ENCODE results near the gene C1QB. TPM values are rescaled to one million over a fixed set of nuclear protein-coding genes. Genes with fewer than 3 reads are reported as not detected.
"Not testable (repeated sequence)": the region's sequence is repeated elsewhere in the genome, so short reads cannot be mapped to it uniquely, and the experiment has no call there.

The C1QB gene
- total RNA-seq, 1 donor from 2014 or later = 531 TPM

GRCh38 chr1:22691031-22691753, 38.2 kb downstream of the C1QB start:
- DNase-seq (ENCODE audit: low spot score) = no peak

GRCh38 chr1:22694172-22694571, 41.1 kb downstream of the C1QB start:
- DNase-seq (ENCODE audit: low spot score) = no peak

- DNase-seq (ENCODE audit: low spot score) = no peak
Observed at GRCh38 chr1:22696610-22697009, 43.6 kb downstream of the C1QB start.

GRCh38 chr1:22697980-22698379, 44.9 kb downstream of the C1QB start:
- DNase-seq (ENCODE audit: low spot score) = no peak

- DNase-seq (ENCODE audit: low spot score) = no peak
Observed at GRCh38 chr1:22699681-22700520, 46.9 kb downstream of the C1QB start.

GRCh38 chr1:22702296-22703085, 49.5 kb downstream of the C1QB start:
- DNase-seq (ENCODE audit: low spot score) = no peak

- no peak for DNase-seq (ENCODE audit: low spot score)
Observed at GRCh38 chr1:22704440-22705067, 51.5 kb downstream of the C1QB start.

GRCh38 chr1:22705586-22705985, 52.5 kb downstream of the C1QB start:
- no peak for DNase-seq (ENCODE audit: low spot score)

GRCh38 chr1:22706100-22706499, 53.1 kb downstream of the C1QB start:
- DNase-seq (ENCODE audit: low spot score) = not testable (repeated sequence)

- DNase-seq (ENCODE audit: low spot score) = no peak
Observed at GRCh38 chr1:22708777-22709176, 55.7 kb downstream of the C1QB start.

- DNase-seq (ENCODE audit: low spot score) = no peak
Observed at GRCh38 chr1:22709227-22709626, 56.2 kb downstream of the C1QB start.

GRCh38 chr1:22709891-22710700, 57.1 kb downstream of the C1QB start:
- DNase-seq (ENCODE audit: low spot score) = no peak

GRCh38 chr1:22710701-22711049, 57.6 kb downstream of the C1QB start, which contains the start of gene EPHB2:
Gene EPHB2, plus strand, starts transcription at chr1:22710839. Its CDS starts 144 bp downstream, at chr1:22710983.
- no peak for DNase-seq (ENCODE audit: low spot score)

GRCh38 chr1:22711071-22711470, 58.0 kb downstream of the C1QB start:
- DNase-seq (ENCODE audit: low spot score) = no peak

Small RNA genes lying within 50 kb of the gene (microRNA-seq; reads per million reads assigned to microRNA genes)
- not detected for gene MIR6127 (ENCODE audit: borderline number of aligned reads)

Other genes with a start within 250 kb of the C1QB start
- 17.4 TPM for gene ZBTB40, start 201.4 kb upstream of the C1QB start, total RNA-seq
- gene EPHA8, start 89.7 kb upstream of the C1QB start, total RNA-seq = not detected
- gene C1QA, start 16.6 kb upstream of the C1QB start, total RNA-seq = 347 TPM
- gene C1QC, start 9.6 kb upstream of the C1QB start, total RNA-seq = 491 TPM
- gene EPHB2, start 57.6 kb downstream of the C1QB start, total RNA-seq = 5.7 TPM

All from mesenteric fat pad (tissue), 1 donor.